Left renal pelvis (tissue), 4 donors: ENCODE results near the gene RPS5. TPM values are rescaled to one million over a fixed set of nuclear protein-coding genes. Genes with fewer than 3 reads are reported as not detected.
A peak's percentile ranks its signal among the peaks of the same experiment; 100 is the strongest.
"Not testable (repeated sequence)": the region's sequence is repeated elsewhere in the genome, so short reads cannot be mapped to it uniquely, and the experiment has no call there.

ENCODE experiments used
- DNase-seq, 4 donors: peaks; one replicate each; pipeline ENCODE4 v3.0.0-alpha.2; 2013; ENCODE audit warnings: low read depth in 4 of 4, low spot score in 3 of 4
- polyA plus RNA-seq, 4 donors: library from polyadenylated mRNA; unstranded; fragments of 120-200 nt; gene quantifications; one replicate each; pipeline ENCODE4 v1.2.1, GENCODE V29; 2013; ENCODE audit not compliant: insufficient read length in 4 of 4

RPS5 gene
- polyA plus RNA-seq, 4 donors: 837 to 1,018 (median 886) TPM

DNA sequence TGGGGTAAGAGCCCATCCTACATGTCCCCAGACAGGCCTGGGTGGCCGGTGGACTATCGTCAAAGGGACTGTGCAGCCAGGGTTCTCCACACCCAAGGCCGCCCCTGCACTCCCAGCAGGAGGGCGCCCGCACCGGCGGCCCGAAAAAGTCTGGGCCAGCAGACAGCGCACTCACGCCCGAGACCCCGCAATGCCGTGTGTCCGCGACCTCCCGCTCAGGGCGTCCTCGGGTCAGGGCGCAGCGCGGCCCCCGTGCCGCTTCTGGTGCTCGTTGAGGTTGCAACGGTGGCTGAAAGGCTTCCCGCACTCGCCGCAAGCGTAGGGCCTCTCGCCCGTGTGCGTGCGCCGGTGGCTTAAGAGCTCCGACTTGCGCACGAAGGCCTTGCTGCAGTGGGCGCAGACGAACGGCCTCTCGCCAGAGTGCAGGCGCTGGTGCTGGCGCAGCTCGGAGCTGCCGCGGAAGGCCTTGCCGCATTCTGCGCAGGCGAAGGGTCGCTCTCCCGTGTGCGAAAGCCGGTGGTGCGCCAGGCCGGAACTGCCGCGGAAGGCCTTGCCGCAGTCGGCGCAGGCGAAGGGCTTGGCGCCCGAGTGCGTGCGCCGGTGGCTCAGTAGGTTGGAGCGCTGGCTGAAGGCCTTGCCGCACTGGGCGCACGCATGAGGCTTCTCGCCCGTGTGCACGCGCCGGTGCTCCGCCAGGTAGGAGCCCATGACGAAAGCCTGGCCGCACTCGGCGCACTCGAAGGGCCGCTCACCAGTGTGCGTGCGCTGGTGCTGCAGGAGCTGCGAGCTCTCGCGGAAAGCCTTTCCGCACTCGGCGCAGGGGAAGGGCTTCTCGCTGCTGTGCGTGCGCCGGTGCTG is 30.9 kb upstream of the RPS5 start:
- DNase-seq: peak in 1 of 4 donors; percentile 47

DNA sequence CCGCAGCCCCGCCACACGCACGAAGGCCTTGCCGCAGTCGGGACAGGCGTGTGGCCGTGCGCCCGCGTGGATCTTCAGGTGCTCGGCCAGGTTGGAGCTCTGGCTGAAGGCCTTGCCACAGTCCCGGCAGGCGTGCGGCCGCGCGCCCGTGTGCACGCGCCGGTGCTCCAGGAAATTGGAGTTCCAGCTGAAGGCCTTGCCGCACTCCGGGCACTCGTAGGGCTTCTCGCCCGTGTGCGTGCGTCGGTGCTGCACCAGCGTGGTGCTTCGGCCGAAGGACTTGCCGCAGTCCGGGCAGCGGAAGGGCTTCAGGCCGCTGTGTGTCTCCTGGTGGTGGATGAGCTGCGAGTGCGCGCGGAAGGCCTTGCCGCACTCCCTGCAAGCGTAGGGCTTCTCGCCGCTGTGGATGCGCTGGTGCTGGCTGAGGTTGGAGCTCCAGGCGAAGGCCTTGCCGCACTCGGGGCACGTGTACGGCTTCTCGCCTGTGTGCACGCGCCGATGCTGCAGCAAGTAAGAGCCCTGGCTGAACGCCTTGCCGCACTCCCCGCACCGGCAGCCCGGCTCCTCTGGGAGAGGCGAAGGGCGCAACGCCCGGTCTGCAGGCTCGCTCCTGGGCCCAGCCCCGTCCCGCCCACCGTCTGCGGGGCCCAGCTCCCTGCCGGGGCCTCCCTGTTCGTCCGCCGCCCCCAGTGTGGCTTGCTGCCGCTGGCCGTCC is 30.1 kb upstream of the RPS5 start:
- DNase-seq: no peak

DNA sequence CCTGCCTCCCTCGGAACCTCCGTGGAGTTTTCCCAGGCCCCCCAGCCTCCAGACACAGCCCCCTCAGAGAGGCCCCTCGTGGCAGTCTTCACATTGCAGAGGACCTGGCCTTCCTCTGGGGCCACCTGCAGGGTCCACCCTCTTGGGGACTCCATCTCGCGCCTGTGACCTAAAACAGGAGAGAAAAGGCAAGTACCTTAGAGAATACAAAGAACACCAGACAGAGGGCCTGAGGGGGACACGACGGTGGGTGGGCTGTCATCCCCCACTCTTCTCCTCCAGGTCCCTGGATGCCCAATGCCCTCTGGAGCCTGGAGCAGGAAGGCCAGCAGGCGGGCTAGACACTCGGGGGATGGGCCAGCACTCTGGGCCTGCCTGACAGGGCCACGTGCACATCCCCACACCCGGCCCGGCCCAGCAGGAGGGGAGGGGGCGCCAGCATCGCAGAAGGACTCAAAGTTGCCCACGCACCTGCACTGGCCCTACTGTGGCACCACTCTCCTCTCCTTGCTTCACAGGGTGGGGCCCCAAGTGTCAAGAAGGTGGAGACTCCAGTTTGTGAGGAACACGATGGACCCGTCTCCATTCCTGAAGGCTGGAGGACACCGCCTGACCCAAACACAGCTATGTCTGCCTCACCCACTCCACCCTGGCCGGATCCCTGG is 29.5 kb upstream of the RPS5 start:
- DNase-seq: no peak

DNA sequence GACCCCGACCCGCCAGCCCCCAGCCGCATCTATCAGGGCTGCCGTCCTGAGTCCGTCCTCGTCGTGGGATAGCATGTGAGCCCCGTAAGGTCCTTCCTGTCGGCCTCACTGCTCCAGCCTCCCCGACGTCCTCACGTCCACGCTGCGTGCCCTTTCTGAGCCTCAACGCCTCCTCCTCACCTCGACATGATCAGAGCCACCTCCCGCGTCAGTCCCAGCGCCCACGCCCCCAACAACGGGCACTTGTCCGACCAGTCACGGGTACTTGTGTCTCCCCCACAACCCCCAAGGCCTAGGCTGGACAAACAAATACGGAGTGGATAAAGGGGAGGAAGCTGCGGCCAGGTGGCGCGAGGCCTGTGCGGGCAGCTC is 25.2 kb upstream of the RPS5 start:
- peak in 1 of 4 donors; percentile 38 for DNase-seq

DNA sequence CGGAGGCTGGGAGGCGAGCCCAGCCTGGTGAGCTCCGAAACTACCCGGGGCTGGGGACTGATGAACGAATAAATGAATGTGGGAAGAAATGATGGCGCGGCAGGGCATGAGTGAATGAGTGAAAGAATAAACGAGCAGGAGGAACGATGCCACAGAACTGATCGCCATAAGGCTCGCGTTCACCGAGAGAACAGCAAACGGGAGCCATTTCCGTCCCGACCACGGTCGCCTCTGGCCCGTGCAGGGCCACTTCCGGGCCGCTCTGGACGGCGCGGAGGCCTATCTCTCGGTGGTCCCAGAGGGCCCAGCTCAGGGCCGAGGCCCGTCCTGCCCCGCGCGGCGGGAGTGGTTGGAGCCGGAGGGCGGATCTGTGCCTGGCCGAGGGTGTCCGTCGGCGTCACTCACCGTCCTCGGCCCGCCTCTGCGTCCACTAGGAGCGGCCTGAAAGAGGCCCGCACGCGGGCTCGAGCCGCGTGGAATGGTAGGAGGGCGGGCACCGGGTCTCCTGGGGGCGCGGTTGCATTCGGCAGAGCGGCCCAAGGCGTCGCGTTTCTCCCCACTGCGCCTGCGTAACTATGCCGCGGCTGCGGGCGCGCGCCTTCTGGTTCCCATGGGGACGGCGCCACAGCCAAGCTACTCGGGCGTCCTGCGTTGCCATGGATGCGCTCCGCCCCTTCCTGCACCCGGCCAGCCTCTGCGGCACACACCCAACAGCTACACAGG is 24.6 kb upstream of the RPS5 start, which contains the start of gene ZNF497:
TSS of gene ZNF497 (minus strand) at position 480 of the 723 bp plus-strand sequence. CDS start 5,116 bp downstream, outside the sequence.
- DNase-seq: peak; percentile 89 to 93 (median 90)

DNA sequence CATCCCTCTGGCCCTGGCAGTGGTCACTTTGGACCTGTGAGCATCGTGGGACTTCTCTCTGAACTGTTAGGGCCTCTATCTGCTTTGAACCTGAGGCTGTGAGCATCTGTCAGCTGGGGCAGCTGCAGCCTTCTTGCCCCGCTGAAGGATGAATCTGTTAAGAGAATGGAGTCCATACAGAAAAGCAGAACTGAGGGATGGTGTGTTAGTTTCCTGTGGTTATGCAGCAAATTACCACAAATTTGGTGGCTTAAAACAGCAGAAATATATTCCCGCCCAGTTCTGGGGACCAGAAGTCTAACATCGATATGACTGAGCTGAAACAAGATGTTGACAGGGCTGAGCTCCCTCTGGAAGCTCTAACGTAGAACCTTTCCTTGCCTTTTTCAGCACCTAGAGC is 22.9 kb upstream of the RPS5 start:
- DNase-seq: no peak

DNA sequence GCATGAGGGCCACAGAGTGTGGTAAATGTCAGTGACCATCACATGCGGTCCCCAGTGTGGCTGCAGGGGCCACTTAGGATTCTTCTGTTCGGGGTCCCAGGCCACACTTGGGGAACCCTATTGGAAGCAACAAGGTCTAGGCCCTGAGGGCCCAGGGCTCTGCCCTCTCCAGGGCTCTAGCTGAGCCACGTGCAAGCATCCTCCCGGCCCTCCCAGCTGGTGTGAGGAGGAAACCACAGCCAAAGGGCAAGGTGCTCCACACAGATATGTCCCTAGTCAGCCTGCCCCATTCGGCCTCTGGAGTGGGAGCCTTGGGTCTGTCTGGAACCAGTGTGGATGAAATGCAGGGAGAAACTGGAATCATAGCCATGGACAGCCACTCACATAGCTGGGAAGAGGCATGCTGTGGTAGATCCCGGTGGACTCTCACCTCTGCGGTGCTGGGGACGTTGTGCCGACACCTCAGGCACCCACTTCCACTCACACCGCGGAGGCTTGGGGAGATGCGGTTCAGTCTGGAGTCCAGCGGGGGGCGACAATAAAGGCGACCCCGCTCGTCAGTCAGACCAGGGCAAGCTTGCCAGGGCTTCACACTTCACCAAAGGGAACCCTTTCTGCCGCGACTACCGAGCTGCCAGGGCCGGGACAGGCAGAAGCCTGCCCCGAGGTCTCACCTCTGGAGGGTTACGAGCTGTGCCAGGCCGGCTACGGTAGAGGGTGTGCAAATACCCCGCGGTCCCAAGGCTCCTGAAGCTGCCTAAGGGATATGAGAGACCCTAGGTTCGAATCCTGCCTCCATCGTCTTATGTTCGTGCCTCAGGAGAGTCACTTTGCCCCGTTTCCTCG is 20.3 kb upstream of the RPS5 start:
- no peak for DNase-seq

DNA sequence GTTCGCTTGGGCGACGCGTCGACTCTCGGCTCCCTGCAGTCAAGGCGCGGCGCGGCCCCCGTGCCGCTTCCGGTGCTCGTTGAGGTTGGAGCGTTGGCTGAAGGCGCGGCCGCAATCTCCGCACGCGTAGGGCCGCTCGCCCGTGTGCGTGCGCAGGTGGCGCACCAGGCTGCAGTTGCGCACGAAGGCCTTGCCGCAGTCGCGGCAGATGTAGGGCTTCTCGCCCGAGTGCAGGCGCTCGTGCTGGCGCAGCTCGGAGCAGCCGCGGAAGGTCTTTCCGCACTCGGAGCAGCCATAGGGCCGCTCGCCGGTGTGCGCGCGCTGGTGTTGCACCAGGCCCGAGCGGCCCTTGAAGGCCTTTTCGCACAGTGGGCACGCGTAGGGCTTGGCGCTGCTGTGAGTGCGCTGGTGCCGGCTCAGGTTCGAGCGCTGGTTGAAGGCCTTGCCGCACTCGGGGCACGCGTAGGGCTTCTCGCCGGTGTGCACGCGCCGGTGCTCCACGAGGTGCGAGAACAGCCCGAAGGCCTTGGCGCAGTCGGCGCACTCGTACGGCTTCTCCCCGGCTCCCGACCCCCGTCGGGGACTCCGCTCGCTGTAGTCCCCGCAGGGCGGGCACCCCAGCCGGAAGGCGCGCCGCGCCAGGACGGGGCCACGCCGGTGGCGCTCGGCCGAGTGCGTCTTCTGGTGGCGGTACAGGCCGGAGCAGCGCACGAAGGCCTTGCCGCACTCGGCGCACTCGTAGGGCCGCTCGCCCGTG is 19.2 kb upstream of the RPS5 start:
- DNase-seq: no peak

DNA sequence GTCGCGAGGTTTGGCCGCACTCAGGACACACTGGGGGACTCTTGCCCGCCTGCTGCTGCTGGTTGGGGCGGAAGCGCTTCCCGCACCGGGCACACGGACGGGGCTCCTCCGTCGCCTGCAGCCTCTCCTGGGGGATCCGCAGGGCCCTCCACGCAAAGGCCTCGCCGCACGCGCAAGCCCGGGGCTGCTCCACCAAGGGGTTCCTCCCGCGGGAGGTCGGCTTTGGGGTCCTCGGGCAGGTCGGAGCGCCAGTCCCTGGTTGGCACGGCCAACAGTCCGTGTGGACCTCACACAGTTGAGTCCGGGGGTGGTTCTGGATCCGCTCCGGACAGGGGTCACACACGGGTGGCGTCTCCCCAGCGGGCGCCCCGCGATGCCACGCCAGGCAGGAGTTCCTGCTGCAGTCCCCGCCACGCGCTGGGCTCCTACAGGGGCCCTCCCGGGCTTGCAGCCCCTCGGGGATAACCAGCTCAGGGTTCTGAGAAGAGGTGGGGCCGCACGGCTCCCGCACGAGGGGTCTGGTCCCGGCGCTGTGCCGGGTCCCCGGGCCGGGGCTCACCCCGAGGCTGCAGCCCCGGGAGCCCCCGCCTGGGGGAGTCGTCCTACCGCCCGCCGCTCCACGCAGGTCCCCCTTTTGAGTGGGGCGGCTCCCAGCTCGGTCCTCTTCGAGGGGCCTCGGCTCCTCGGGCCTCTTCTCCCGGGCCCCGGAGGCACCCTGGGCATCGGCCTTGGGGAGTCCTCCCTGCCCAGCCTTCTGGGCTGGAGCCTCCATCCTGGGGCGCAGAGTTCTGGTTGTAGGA is 18.3 kb upstream of the RPS5 start:
- no peak for DNase-seq

DNA sequence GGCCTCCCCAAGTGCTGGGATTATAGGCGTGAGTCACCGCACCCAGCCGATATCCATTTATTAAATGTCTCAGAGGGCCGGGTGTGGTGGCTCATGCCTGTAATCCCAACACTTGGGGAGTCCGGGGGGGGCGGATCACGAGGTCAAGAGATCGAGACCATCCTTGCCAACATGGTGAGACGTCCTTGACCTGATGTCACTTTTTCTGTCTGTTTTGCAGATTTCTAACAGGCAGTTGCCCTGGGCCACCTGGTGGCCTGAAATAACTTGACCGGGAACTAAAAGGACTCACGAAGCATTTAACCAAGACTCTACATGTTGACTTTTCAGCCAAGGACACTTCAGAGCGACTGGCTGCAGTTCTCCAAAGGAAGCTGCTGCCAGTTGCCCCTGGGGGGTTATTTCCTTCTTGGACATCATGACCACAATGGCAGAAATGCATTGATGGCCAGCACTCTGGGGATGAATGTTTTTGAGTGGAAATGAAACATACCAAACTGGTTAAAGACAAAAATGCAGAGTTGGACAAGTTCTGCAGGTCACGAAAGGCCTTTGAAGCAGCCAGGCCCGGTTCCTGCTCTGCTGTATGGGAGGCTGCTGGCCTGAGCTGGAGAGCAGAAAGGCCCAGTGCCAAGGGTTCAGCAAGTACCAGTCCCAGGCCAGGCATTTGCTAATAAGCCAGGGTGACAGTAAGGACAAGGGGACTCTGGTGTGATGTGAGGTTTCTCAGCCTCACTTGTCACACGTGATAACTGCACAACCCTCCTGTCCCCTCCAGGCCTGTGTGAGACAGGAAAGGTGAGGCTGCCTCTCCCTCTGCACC is 14.5 kb upstream of the RPS5 start:
- DNase-seq: no peak

DNA sequence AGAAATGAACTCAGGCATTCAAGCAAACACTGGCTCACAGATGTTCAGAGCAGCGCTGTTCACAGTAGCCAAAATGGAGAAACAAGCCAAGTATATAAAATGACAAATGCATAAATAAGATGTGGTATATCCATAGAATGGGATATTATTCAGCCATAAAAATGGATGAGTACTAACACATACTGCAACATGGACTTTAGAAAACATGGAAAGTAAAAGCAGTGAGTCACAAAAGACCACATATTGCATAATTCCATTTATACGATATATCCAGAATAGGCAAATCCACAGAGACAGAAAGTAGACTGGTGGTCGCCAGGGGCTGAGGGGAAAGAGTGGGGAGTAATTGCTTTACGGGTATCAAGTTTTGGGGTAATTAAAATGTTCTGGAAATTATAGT is 12.9 kb upstream of the RPS5 start:
- no peak for DNase-seq

DNA sequence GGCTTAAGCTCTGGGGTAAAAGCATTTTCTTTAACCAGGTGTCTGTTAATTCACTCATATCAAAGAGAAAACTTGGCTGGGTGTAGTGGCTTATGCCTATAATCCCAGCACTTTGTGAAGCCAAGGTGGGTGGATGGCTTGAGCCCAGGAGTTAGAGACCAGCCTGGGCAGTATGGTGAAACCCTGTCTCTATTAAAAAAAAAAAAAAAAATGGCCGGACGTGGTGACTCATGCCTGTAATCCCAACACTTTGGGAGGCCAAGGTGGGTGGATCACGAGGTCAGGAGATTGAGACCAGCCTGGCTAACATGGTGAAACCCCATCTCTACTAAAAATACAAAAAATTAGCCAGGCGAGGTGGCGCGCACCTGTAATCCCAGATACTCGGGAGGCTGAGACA is 10.3 kb upstream of the RPS5 start:
- DNase-seq: not testable (repeated sequence)

DNA sequence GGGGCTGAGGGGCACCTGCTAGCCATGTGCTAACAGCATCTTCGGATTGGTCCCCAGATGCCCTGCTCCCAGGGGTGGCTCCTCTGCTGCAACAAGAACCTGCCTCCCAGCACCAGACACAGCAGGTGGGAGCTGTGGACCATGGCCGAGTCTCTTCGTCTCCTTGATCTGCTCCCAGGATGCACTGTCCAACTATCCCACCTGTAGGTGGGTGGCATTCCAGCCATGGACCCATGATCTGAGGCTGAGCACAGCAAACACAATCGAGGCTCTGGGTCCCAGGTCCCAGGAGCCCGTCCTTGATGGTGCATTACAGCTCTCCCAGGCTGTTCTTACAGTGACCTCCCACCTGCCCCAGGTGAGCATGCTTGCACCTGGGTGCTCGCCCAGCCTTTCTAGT is 7.8 kb upstream of the RPS5 start:
- DNase-seq: no peak

DNA sequence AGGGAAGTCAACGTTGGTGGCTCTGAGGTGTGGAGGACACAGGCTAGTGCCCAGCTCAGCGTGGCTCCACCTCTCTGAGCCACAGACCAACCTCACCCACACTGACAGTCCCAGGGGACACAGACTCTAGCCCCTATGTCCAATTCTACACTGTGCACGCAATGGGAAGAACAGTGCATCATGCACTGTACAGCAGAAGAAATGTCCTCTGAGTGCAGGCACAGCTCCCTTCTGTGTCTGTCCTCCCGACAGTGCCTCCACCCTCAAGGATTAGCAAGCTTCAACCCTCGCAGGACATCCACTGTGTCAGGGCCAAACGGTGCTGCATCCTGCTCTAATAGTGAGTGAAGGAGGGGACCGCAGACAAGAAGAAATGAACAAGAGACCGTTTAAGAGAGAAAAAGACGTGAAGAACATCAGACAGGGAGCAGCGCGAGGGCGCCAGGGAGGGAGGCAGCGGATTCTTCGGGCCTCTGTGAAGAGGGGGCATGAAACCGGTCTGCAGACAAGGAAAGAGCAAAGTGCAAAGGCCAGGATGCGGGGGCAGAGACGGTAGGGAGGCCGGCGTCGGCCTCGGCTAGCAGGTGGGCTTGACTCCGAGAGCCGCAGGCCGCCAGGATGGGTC is 6.9 kb upstream of the RPS5 start:
- no peak for DNase-seq

DNA sequence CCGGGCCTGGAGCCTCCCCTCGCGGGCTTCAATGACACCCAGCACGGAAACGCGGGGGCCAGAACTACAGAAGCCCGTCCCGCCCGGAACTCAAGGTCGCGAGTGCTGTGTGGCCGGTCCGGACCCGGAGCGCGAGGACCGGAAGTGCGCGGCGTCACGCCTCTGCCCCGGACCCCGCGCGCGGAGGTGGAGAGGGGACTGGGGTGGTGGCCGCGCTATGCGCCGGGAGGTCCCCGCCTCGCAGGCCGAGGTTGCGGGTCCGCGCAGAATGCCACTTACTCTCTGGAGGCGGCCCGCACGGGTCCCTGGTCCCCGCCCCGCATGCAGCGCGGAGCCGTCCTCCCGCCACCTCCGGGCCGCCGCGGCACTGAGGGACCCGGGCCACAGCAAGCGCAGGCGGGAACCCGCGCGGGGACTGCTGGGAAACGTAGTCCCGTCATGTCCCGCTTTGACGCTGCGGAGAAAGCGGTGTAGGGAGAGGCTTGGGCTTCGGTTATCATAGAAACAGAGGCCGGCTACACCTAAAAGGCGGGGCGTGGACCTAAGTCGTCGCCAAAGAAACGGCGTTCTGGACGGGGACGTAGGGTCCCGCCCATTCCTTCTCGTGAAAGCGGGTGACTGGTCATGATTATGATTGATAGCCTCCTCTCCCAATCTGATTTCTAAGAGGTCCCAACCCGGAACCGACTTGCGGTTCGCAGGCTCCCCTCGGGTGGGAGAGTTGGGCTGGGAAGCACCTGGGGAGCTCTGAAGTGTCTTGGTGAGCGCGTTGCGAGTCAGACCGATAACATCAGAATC is 6.2 kb upstream of the RPS5 start, which contains the start of gene ZNF837:
TSS of gene ZNF837 (minus strand) at position 369 of the 798 bp plus-strand sequence. CDS start 11,698 bp downstream, outside the sequence.
- DNase-seq: peak; percentile 99 to 100 (median 100)
